Thoracic aorta (tissue), 2 donors: ENCODE measurements around the gene CNPPD1. TPM values are rescaled to one million over a fixed set of nuclear protein-coding genes. Genes with fewer than 3 reads are reported as not detected.

Source experiments
- ATAC-seq: fragments of 150-250 bp; one replicate; pipeline ENCODE4 v1.8.0; 2017; ENCODE audit warnings: low read depth; ENCODE audit not compliant: insufficient number of reproducible peaks, low FRiP score
- DNase-seq: peaks from one replicate; pipeline ENCODE4 v3.0.0-alpha.2; 2020; ENCODE audit warnings: low spot score
- H3K27ac ChIP-seq, 2 donors: fragments of 200-600 bp; sonication (generic); 1 replicate in 1 of 2; 2 replicates in 1 of 2; pipeline ENCODE4 v1.5.1; 2016; ENCODE audit warnings: mild to moderate bottlenecking in 2 of 2, moderate library complexity in 2 of 2
- H3K27me3 ChIP-seq: fragments of 200-600 bp; sonication (generic); replicated peaks from 2 replicates; pipeline ENCODE4 v1.6.0; 2016; ENCODE audit warnings: mild to moderate bottlenecking; ENCODE audit not compliant: insufficient read depth
- H3K36me3 ChIP-seq: fragments of 200-600 bp; sonication (generic); one replicate; pipeline ENCODE4 v1.5.1; 2016
- H3K4me1 ChIP-seq, 2 donors: fragments of 200-600 bp; sonication (generic); 1 replicate in 1 of 2; 2 replicates in 1 of 2; pipeline versions ENCODE4 v1.5.1 to v1.6.0; 2016; ENCODE audit warnings: low read depth in 2 of 2, mild to moderate bottlenecking in 1 of 2; ENCODE audit not compliant: control insufficient read depth in 1 of 2
- H3K4me3 ChIP-seq: fragments of 200-600 bp; sonication (generic); 2 replicates; pipeline ENCODE4 v1.5.1; 2016; ENCODE audit warnings: mild to moderate bottlenecking
- H3K9me3 ChIP-seq: fragments of 200-600 bp; sonication (generic); 2 replicates; pipeline ENCODE4 v1.5.1; 2016
- total RNA-seq, 2 donors: library from RNA; depleted of rRNA; stranded (reverse); fragments of >200 nt; gene quantifications; one replicate each; pipeline versions ENCODE4 v1.1.0 to v1.2.3, GENCODE V29; 2016
- TF ChIP-seq, protein P1 (sequence below): fragments of 200-600 bp; sonication (generic); IDR thresholded peaks from one replicate; pipeline ENCODE4 v1.5.1; 2019; ENCODE audit warnings: antibody characterized with exemption

CNPPD1 gene
- total RNA-seq = 10 to 100 TPM; 31.9 to 51.0 TPM

DNA sequence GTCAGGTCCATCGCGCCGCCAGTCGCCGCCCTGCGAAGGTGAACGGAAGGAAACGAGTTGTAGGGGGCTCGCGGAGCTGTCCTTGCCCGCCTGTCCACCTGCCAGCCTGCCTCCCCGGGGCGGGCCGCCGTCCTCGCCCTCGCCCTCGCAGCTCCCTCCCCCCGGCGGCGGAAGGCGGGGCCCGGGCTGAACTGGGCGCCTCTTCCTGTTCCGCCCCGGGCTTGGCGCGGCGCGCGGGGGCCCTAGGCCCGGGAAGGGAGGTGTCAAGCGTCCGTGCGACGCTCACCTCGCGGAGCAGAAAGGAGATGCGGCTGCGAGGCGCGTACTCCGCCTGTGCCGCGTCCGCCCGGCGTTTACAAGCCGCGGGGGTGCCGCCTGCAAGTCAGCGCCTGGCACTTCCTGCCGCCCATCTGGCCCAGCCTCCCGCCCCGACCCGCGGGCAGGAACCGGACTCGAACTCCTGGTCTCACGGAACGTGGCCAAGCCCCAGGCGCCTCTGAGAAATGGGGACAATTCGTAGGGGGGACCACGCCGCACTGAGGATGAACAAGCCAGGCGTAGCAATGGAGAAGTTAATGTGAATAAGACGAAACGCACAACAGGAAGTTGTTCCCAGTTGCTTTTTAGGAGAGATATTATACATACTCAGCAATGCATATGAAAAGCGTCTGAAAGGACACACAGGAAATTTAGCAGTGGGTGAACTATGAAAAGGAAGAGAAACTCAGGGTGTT is at the start of gene CNPPD1:
CNPPD1 (minus strand) TSS at position 108 of the 734 bp plus-strand sequence; CDS start at position 11, 97 bp downstream.
- H3K27me3 ChIP-seq = no peaks in the 10 kb centered on the region
- DNase-seq (peak; percentile 42), ATAC-seq (peak; percentile 33)
- peak within 1 kb of the TSS; percentile 83 for H3K4me3 ChIP-seq
- H3K27ac ChIP-seq = peak within 1 kb of the TSS; percentile 98
- H3K9me3 ChIP-seq = no peaks in the 10 kb centered on the region
- peaks cover 46% of the 10 kb centered on the region for H3K36me3 ChIP-seq
- peaks cover 21 to 32% of the 10 kb centered on the region in 2 donors for H3K4me1 ChIP-seq
- TF ChIP-seq, protein P1, sequence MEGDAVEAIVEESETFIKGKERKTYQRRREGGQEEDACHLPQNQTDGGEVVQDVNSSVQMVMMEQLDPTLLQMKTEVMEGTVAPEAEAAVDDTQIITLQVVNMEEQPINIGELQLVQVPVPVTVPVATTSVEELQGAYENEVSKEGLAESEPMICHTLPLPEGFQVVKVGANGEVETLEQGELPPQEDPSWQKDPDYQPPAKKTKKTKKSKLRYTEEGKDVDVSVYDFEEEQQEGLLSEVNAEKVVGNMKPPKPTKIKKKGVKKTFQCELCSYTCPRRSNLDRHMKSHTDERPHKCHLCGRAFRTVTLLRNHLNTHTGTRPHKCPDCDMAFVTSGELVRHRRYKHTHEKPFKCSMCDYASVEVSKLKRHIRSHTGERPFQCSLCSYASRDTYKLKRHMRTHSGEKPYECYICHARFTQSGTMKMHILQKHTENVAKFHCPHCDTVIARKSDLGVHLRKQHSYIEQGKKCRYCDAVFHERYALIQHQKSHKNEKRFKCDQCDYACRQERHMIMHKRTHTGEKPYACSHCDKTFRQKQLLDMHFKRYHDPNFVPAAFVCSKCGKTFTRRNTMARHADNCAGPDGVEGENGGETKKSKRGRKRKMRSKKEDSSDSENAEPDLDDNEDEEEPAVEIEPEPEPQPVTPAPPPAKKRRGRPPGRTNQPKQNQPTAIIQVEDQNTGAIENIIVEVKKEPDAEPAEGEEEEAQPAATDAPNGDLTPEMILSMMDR = no peak

DNA sequence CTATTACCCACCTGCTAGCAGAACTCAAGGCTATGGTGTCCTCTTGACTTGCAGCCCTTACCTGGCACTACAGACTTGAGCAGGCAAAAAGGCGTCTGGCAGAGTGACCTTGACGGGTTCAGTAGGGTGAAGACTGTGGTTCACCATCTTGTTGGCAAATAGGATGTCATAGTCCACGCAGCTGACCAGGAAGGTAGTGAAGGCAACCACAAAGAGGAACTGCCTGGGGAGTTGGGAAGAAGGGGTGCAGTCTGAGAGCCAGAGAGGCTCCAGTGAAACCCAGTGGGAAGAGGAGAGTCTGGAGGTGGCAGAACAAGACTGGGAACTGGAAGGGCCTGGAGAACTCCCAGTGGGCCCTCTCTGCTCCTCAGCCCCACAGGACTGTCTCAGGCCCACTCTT is 48.6 kb upstream of the CNPPD1 start:
- Histone ChIP-seq H3K27me3 (no peaks in the 10 kb centered on the region), H3K36me3 (peaks cover 57% of the 10 kb centered on the region), H3K27ac (no peak overlapping the region), H3K9me3 (no peaks in the 10 kb centered on the region), H3K4me1 (peaks cover 9 to 18% of the 10 kb centered on the region in 2 donors), H3K4me3 (no peak overlapping the region)
- no peak for ATAC-seq
- no peak for DNase-seq
- TF ChIP-seq, protein P1 = no peak

DNA sequence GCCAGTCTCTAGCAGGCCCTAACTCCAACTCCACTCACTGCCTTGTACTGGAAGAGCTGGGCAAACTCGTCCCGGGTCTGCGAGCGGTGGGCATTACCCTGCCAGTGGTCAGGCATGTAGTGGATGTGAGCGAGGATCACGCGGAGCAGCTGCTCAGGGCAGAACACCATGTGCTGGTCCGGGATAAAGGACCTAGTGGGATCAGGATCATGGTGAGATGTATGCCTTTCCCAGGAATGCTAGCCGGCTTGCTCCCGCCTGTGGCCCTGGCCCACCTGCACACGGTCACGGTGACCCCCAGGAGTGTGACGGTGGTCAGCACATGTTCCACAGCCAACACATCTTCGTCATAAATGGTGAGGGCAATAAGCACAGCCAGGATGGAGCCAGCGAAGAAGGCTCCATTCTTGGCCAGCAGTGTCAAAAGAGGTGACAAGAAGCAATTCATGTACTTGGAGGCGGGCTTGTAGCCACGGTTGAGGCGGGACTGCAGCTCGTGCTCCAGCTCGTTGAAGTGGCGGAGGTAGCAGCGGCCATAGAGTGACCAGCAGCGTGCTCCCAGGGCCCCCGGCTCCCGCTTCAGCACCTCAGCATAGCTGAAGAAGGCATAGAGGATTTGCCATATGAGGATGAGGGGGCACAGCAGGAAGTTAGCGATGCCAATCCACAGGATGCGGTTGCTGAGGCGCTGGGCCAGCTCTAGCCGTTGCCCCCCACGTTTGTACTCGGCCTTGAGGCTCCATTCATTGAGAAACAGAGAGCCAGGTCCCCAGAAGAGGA is 47.3 kb upstream of the CNPPD1 start:
- TF ChIP-seq, protein P1 = no peak
- H3K36me3 ChIP-seq = peaks cover 65% of the 10 kb centered on the region
- peaks cover 17 to 27% of the 10 kb centered on the region in 2 donors for H3K4me1 ChIP-seq
- no peak overlapping the region for H3K27ac ChIP-seq
- no peaks in the 10 kb centered on the region for H3K27me3 ChIP-seq
- H3K4me3 ChIP-seq = no peak overlapping the region
- ATAC-seq (no peak), DNase-seq (no peak)
- H3K9me3 ChIP-seq = no peaks in the 10 kb centered on the region

DNA sequence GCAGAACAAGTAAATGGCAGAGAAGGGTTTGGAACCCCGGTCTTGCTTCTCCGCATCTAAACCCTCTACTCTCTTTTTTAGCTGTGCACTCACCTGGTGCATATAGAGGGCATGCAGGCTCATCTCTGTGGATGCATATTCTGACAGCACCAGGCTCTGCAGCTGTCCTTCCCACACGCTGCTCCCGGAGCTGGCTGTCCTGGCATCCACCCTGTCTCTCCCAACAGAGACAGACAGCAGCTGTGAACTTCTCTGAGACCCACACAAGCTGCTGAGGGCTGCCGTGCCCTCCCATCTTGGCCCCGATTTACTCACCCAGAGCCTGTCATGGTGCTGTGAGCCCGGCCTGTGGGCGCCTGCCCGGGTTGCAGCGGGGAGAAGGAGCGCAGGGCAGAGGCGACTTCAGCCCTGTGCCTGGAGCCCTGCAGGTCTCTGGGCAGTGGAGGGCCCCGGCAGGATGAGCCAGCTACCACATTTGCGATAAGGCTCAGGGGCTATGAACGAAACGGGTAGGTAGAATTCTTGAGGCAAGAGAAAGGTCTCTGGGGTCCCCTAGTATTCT is 45.3 kb upstream of the CNPPD1 start:
- H3K36me3 ChIP-seq = peaks cover 65% of the 10 kb centered on the region

More for the DNA sequence above, 45.3 kb upstream of the CNPPD1 start:
- no peaks in the 10 kb centered on the region for H3K27me3 ChIP-seq
- H3K4me1 ChIP-seq = peaks cover 15 to 28% of the 10 kb centered on the region in 2 donors
- DNase-seq = no peak
- no peaks in the 10 kb centered on the region for H3K9me3 ChIP-seq
- no peak for ATAC-seq
- H3K4me3 ChIP-seq = no peak overlapping the region
- TF ChIP-seq, protein P1 = no peak
- no peak overlapping the region for H3K27ac ChIP-seq
